ENCODE measurements around the gene ETV6. TPM values are rescaled to one million over a fixed set of nuclear protein-coding genes. Genes with fewer than 3 reads are reported as not detected.

ETV6 gene
- total and polyA plus RNA-seq, 2 of the 8 experiments (the other 6 are each of a cell fraction or from before 2014, with no cell fraction given), result 5.5 to 23.9 TPM

- TF ChIP-seq KDM1A (IDR thresholded peaks at IDR 0.05; ENCODE audit: borderline replicate concordance, low read length), result no peak
Measured at GRCh38 chr12:11664101-11664500, 14.6 kb downstream of the ETV6 start (continued).

All from H1 (cell line).